BLaER1 treated with 17β-estradiol and CSF1 and Interleukin-3, amounts not matched to agents 10 nM and 100 nM (cell line): ENCODE data around the gene WDR12.
A peak's percentile ranks its signal among the peaks of the same experiment; 100 is the strongest.
"Not testable (repeated sequence)": the region's sequence is repeated elsewhere in the genome, so short reads cannot be mapped to it uniquely, and the experiment has no call there.

Experiments used
- H3K27ac ChIP-seq, 11 experiments: shearing (Covaris generic); formaldehyde crosslinking; 2 replicates each; pipeline ENCODE4 v1.8.1; 2022
- H3K27me3 ChIP-seq, 11 experiments: shearing (Covaris generic); formaldehyde crosslinking; 2 replicates each; pipeline ENCODE4 v1.8.1; 2022
- H3K36me3 ChIP-seq, 11 experiments: shearing (Covaris generic); formaldehyde crosslinking; 2 replicates each; pipeline ENCODE4 v1.8.1; 2022
- H3K4me1 ChIP-seq, 10 experiments: shearing (Covaris generic); formaldehyde crosslinking; 2 replicates each; pipeline ENCODE4 v1.8.1; 2022
- H3K4me2 ChIP-seq, 11 experiments: shearing (Covaris generic); formaldehyde crosslinking; 2 replicates each; pipeline ENCODE4 v1.8.1; 2022
- H3K4me3 ChIP-seq, 10 experiments: shearing (Covaris generic); formaldehyde crosslinking; 2 replicates each; pipeline ENCODE4 v1.8.1; 2022
- H3K9ac ChIP-seq, 11 experiments: shearing (Covaris generic); formaldehyde crosslinking; 2 replicates each; pipeline ENCODE4 v1.8.1; 2022
- H3K9me3 ChIP-seq, 11 experiments: shearing (Covaris generic); formaldehyde crosslinking; replicated peaks in 1 of 11; 2 replicates each; pipeline ENCODE4 v1.8.1; 2022
- H4K20me1 ChIP-seq, 11 experiments: shearing (Covaris generic); formaldehyde crosslinking; 2 replicates each; pipeline ENCODE4 v1.8.1; 2022
- Cebpa-rat ChIP-seq, 11 experiments: shearing (Covaris generic); IDR thresholded peaks; 2 replicates each; pipeline ENCODE4 v1.8.1; 2022

Gene WDR12

GRCh38 chr2:202934456-202934855 is 23.0 kb upstream of the WDR12 start:
- no peaks in the 10 kb centered on the region for H4K20me1 ChIP-seq
- H3K9me3 ChIP-seq: peaks cover 0 to 15% (median 9%) of the 10 kb centered on the region in 11 experiments; a peak in 10 of 22 replicates
- H3K4me3 ChIP-seq: no peak overlapping the region
- no peaks in the 10 kb centered on the region for H3K27me3 ChIP-seq
- no peak overlapping the region for H3K27ac ChIP-seq
- no peaks in the 10 kb centered on the region for H3K4me1 ChIP-seq
- no peak for TF ChIP-seq Cebpa-rat (IDR thresholded peaks at IDR 0.05)
- no peak overlapping the region for H3K4me2 ChIP-seq
- H3K9ac ChIP-seq: no peak overlapping the region
- H3K36me3 ChIP-seq: peaks cover 17 to 57% (median 34%) of the 10 kb centered on the region in 11 experiments; a peak in 20 of 22 replicates

GRCh38 chr2:202933958-202934357 is 22.5 kb upstream of the WDR12 start:
- Histone ChIP-seq H3K9ac (no peak overlapping the region), H3K27ac (no peak overlapping the region), H3K4me1 (no peaks in the 10 kb centered on the region), H3K4me3 (no peak overlapping the region), H3K27me3 (no peaks in the 10 kb centered on the region), H3K9me3 (peaks cover 0 to 15% (median 9%) of the 10 kb centered on the region in 11 experiments; a peak in 10 of 22 replicates), H3K4me2 (no peak overlapping the region), H4K20me1 (no peaks in the 10 kb centered on the region), H3K36me3 (peaks cover 17 to 55% (median 29%) of the 10 kb centered on the region in 11 experiments; a peak in 20 of 22 replicates)
- no peak for TF ChIP-seq Cebpa-rat (IDR thresholded peaks at IDR 0.05)

GRCh38 chr2:202933139-202933510 is 21.7 kb upstream of the WDR12 start:
- peaks cover 12 to 47% (median 25%) of the 10 kb centered on the region in 11 experiments; a peak in 19 of 22 replicates for H3K36me3 ChIP-seq
- TF ChIP-seq Cebpa-rat (IDR thresholded peaks at IDR 0.05): no peak
- H3K4me1 ChIP-seq: no peaks in the 10 kb centered on the region
- no peak overlapping the region for H3K4me2 ChIP-seq
- no peaks in the 10 kb centered on the region for H3K27me3 ChIP-seq
- no peak overlapping the region for H3K4me3 ChIP-seq
- H4K20me1 ChIP-seq: no peaks in the 10 kb centered on the region
- no peak overlapping the region for H3K27ac ChIP-seq
- H3K9me3 ChIP-seq: peaks cover 0 to 12% (median 9%) of the 10 kb centered on the region in 11 experiments; a peak in 10 of 22 replicates
- no peak overlapping the region for H3K9ac ChIP-seq

DNA sequence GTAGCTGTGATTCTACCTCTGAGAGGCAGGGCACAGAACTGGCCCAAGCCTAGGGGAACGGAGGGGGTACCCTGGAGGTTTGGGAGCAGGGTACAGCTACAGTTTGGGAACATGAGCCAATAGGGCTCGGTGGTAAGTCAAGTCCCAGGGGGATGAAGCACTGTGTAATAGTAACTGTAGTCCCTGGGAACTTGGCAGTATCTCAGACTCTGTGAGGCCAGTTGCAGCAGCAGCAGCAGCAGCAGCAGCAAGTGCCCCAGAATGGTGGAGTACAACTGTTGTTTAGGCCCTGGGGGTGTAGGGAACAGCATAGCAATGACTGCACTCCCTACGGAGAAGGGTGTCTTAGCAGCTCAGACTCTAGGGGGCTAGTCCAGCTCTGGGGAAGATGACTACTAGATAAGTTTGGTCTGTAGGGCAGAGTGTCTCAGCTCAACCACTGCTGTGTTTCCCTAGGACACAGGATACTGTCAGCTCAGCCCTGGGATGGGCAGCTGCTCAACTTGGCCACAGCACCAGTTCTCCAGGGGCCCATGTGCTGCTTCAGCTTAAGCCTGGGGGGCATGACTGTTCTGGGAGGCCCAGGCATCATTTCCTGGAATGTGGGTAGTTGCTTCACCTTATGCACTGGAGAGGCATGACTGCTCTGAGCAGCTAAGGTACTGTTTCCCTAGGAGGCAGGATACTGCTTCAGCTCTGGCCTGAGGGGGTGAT is 21.1 kb upstream of the WDR12 start:
- peaks cover 0 to 12% (median 9%) of the 10 kb centered on the region in 11 experiments; a peak in 10 of 22 replicates for H3K9me3 ChIP-seq
- no peak overlapping the region for H3K27ac ChIP-seq
- H3K27me3 ChIP-seq: no peaks in the 10 kb centered on the region
- no peak overlapping the region for H3K9ac ChIP-seq
- no peak overlapping the region for H3K4me3 ChIP-seq
- no peaks in the 10 kb centered on the region for H3K4me1 ChIP-seq
- H3K4me2 ChIP-seq: no peak overlapping the region
- TF ChIP-seq Cebpa-rat (IDR thresholded peaks at IDR 0.05): no peak
- H4K20me1 ChIP-seq: no peaks in the 10 kb centered on the region
- H3K36me3 ChIP-seq: peaks cover 12 to 52% (median 28%) of the 10 kb centered on the region in 11 experiments; a peak in 20 of 22 replicates

DNA sequence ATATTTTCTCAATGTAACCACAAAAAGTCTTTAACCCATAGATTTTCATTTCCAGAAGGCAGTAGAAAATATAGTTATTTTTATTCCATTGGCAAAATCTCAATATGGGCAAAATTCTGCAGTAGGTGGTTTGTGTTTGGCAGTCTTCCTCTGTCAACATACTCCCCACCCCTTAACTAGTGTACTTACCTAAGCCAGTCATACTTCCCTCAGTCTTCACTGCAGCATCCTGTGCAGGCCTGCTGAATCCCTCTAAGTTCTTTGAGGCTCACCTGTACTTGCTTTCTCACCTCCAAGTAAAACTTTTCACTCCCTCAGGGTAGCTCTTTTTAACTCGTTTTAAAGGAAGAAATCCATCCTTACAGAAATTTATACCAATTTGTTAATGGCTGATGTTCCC is 7.4 kb upstream of the WDR12 start:
- Histone ChIP-seq H3K4me1 (no peaks in the 10 kb centered on the region), H4K20me1 (no peaks in the 10 kb centered on the region), H3K4me3 (no peak overlapping the region), H3K27me3 (no peaks in the 10 kb centered on the region), H3K36me3 (peaks cover 15 to 41% (median 22%) of the 10 kb centered on the region in 11 experiments; a peak in 19 of 22 replicates), H3K4me2 (no peak overlapping the region), H3K27ac (no peak overlapping the region), H3K9me3 (peaks cover 0 to 9% (median 0%) of the 10 kb centered on the region in 11 experiments; a peak in 2 of 22 replicates), H3K9ac (no peak overlapping the region)
- no peak for TF ChIP-seq Cebpa-rat (IDR thresholded peaks at IDR 0.05)

DNA sequence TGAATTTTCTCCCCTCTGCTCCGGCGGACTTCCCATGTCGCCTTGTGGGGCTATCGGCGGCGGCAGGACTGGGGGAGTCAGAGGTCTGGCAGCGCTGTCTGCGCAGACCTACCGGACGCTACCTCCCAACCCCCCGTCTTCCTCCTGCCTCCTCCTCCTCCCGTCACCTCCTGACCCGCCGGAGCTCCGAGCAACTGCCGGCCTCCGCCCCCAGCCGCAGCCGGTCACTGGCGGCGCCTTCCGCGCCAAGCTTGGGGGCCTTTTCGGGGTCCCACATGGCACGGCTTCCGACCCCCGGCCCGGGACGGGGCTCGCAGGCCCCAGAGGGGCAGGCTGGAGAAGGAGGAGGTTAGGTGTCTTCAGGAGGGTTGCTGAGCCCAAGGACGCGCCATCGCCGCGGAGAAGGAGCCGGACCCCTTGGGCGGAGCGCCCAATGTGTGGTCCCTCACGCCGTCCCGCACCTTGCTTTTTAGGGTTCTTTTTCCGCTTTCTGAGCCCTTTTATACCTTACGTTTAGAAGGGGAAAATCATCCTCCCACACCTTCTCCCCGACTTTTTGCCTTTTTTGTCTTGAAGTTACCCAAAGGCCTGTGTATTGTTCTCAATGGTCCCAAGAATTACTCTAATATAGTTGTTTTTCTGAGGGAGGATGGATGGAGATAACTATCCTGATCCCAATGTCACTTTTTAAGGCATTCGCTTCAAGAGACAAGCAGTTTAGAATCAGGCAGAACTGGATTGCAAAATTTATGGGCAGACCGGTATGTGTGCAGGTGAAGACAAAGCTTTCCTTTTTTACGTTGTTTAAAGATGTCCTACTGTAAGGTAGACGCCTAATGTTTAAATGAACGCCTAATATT is 1.1 kb upstream of the WDR12 start:
- Histone ChIP-seq H3K4me3 (peak overlapping the region; percentile 75 to 89 (median 81)), H3K36me3 (peaks cover 0 to 22% (median 13%) of the 10 kb centered on the region in 11 experiments; a peak in 16 of 22 replicates), H3K27ac (peak overlapping the region; percentile 69 to 97 (median 91)), H3K4me1 (peaks cover 25 to 35% (median 31%) of the 10 kb centered on the region in 10 experiments), H3K9ac (peak overlapping the region; percentile 80 to 94 (median 89)), H4K20me1 (peaks cover 0 to 28% (median 18%) of the 10 kb centered on the region in 11 experiments; a peak in 11 of 22 replicates), H3K4me2 (peak overlapping the region; percentile 67 to 86 (median 80))
- H3K9me3 ChIP-seq, H3K27me3 ChIP-seq: not testable (repeated sequence)

- Histone ChIP-seq H3K9ac (peak overlapping the region; percentile 80 to 94 (median 89)), H3K27ac (peak overlapping the region in 10 of 11 experiments; percentile 84 to 97 (median 91); a peak in 21 of 22 replicates), H3K36me3 (peaks cover 5 to 36% (median 26%) of the 10 kb centered on the region in 11 experiments), H3K4me2 (peak overlapping the region; percentile 79 to 97 (median 90)), H3K9me3 (peaks cover 0 to 5% (median 4%) of the 10 kb centered on the region in 11 experiments; a peak in 12 of 22 replicates), H4K20me1 (peaks cover 0 to 36% (median 19%) of the 10 kb centered on the region in 11 experiments; a peak in 11 of 22 replicates), H3K4me1 (peaks cover 25 to 35% (median 31%) of the 10 kb centered on the region in 10 experiments), H3K27me3 (no peaks in the 10 kb centered on the region), H3K4me3 (peak overlapping the region; percentile 75 to 89 (median 81))
- no peak for TF ChIP-seq Cebpa-rat (IDR thresholded peaks at IDR 0.05)
Measured at GRCh38 chr2:202911203-202911511, 316 bp downstream of the WDR12 start.

DNA sequence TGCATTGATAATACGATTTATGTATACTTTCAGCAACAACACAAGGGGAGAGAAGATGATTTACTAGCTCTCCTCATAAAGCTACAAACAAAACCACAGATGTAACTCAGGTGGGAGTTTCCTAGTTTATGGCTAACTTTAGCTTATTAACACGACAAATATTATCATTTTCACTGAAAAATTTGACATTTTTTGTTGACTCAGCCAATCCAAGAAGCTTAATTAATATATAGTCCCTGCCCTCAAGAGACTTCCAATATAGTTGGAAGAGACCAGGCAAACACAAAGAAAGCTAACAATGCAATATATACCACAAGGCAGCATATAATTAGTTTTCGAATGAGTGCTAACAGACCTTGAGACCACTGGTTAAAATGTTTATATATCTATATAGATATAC is 775 bp downstream of the WDR12 start:
- Histone ChIP-seq H3K36me3 (peaks cover 10 to 40% (median 31%) of the 10 kb centered on the region in 11 experiments), H3K9me3 (peaks cover 3 to 10% (median 7%) of the 10 kb centered on the region in 11 experiments; a peak in 20 of 22 replicates), H3K9ac (peak overlapping the region; percentile 80 to 94 (median 89)), H3K4me1 (peaks cover 25 to 35% (median 31%) of the 10 kb centered on the region in 10 experiments), H3K4me2 (peak overlapping the region; percentile 79 to 97 (median 90)), H3K27me3 (no peaks in the 10 kb centered on the region), H3K4me3 (peak overlapping the region; percentile 75 to 89 (median 81)), H3K27ac (peak overlapping the region in 10 of 11 experiments; percentile 84 to 97 (median 91); a peak in 21 of 22 replicates), H4K20me1 (peaks cover 0 to 36% (median 19%) of the 10 kb centered on the region in 11 experiments; a peak in 11 of 22 replicates)
- TF ChIP-seq Cebpa-rat (IDR thresholded peaks at IDR 0.05): no peak

GRCh38 chr2:202910250-202910649 is 1.2 kb downstream of the WDR12 start:
- Histone ChIP-seq H3K4me3 (peak overlapping the region; percentile 75 to 89 (median 81); a peak in 19 of 20 replicates), H3K36me3 (peaks cover 14 to 45% (median 35%) of the 10 kb centered on the region in 11 experiments), H3K4me2 (peak overlapping the region; percentile 79 to 97 (median 90)), H3K4me1 (peaks cover 25 to 35% (median 31%) of the 10 kb centered on the region in 10 experiments), H3K9ac (peak overlapping the region; percentile 80 to 94 (median 89); a peak in 21 of 22 replicates), H3K9me3 (peaks cover 7 to 14% (median 11%) of the 10 kb centered on the region in 11 experiments), H4K20me1 (peaks cover 0 to 36% (median 19%) of the 10 kb centered on the region in 11 experiments; a peak in 11 of 22 replicates), H3K27ac (peak overlapping the region in 9 of 11 experiments; percentile 24 to 96 (median 89); a peak in 17 of 22 replicates)
- not testable (repeated sequence) for H3K27me3 ChIP-seq
